HepG2 (cell line): ENCODE results near the gene SEMA3F. TPM values are rescaled to one million over a fixed set of nuclear protein-coding genes. Genes with fewer than 3 reads are reported as not detected.
A peak's percentile ranks its signal among the peaks of the same experiment; 100 is the strongest.

Experiments
- AFF4 ChIP-seq: sonication (generic); formaldehyde crosslinking; IDR thresholded peaks from 2 replicates; pipeline ENCODE4 v1.4.0; 2020; ENCODE audit warnings: missing genetic modification reagents
- CHD4 ChIP-seq: fragments of 200-600 bp; sonication (generic); IDR thresholded peaks from 2 replicates; pipeline ENCODE4 v1.7.0; 2017; ENCODE audit warnings: mild to moderate bottlenecking, low read length, borderline replicate concordance
- DRAP1 ChIP-seq: IDR thresholded peaks from 2 replicates; pipeline ENCODE4 v1.6.1; 2016; ENCODE audit warnings: missing genetic modification reagents, missing compliant biosample characterization
- E2F2 ChIP-seq: sonication (generic); formaldehyde crosslinking; IDR thresholded peaks from 2 replicates; pipeline ENCODE4 v1.4.0; 2020; ENCODE audit warnings: missing genetic modification reagents, borderline replicate concordance
- ISL2 ChIP-seq: sonication (generic); formaldehyde crosslinking; IDR thresholded peaks from 2 replicates; pipeline ENCODE4 v1.5.0; 2020; ENCODE audit warnings: missing genetic modification reagents
- MAZ ChIP-seq, 2 experiments: sonication (generic) in 1 of 2; formaldehyde crosslinking in 1 of 2; IDR thresholded peaks; 2 replicates each; pipeline versions ENCODE4 v1.5.0 to v1.6.1; 2012 to 2020; ENCODE audit warnings: low read depth in 2 of 2, mild to moderate bottlenecking in 2 of 2, borderline replicate concordance in 1 of 2, improper control_type of control experiment in 1 of 2, low read length in 1 of 2, missing genetic modification reagents in 1 of 2, moderate library complexity in 1 of 2
- MEIS1 ChIP-seq: sonication (generic); formaldehyde crosslinking; IDR thresholded peaks from 2 replicates; pipeline ENCODE4 v1.9.0; 2021; ENCODE audit warnings: mild to moderate bottlenecking, missing genetic modification reagents, moderate library complexity, borderline replicate concordance
- SNAPC2 ChIP-seq: sonication (generic); formaldehyde crosslinking; IDR thresholded peaks from 2 replicates; pipeline ENCODE4 v1.8.1; 2022; ENCODE audit warnings: mild to moderate bottlenecking, missing genetic modification reagents
- SRY ChIP-seq: sonication (generic); formaldehyde crosslinking; IDR thresholded peaks from 2 replicates; pipeline ENCODE4 v1.8.0; 2022; ENCODE audit warnings: mild to moderate bottlenecking, missing genetic modification reagents
- TAF15 ChIP-seq: fragments of 200-400 bp; formaldehyde crosslinking; IDR thresholded peaks from one replicate; pipeline ENCODE4 v1.6.1; 2018; ENCODE audit warnings: mild to moderate bottlenecking, low read depth, low read length; ENCODE audit not compliant: poor library complexity, severe bottlenecking
- THAP8 ChIP-seq: sonication (generic); formaldehyde crosslinking; IDR thresholded peaks from 2 replicates; pipeline ENCODE4 v1.5.1; 2020; ENCODE audit warnings: missing genetic modification reagents, mild to moderate bottlenecking, borderline replicate concordance
- ZBTB2 ChIP-seq: sonication (generic); formaldehyde crosslinking; IDR thresholded peaks from 2 replicates; pipeline ENCODE4 v1.8.0; 2022; ENCODE audit warnings: low read depth, missing genetic modification reagents
- ZBTB37 ChIP-seq: sonication (generic); formaldehyde crosslinking; IDR thresholded peaks from 2 replicates; pipeline ENCODE4 v1.4.0; 2020; ENCODE audit warnings: mild to moderate bottlenecking, missing genetic modification reagents
- ZFP90 ChIP-seq: sonication (generic); formaldehyde crosslinking; IDR thresholded peaks from 2 replicates; pipeline ENCODE4 v1.8.0; 2022; ENCODE audit warnings: missing genetic modification reagents, mild to moderate bottlenecking, inconsistent platforms, borderline replicate concordance
- ZNF333 ChIP-seq: sonication (generic); formaldehyde crosslinking; IDR thresholded peaks from 2 replicates; pipeline ENCODE4 v1.4.0; 2020; ENCODE audit warnings: mild to moderate bottlenecking, missing genetic modification reagents, borderline replicate concordance
- ZNF354B ChIP-seq: sonication (generic); formaldehyde crosslinking; IDR thresholded peaks from 2 replicates; pipeline ENCODE4 v1.8.0; 2022; ENCODE audit warnings: mild to moderate bottlenecking, missing genetic modification reagents
- ZNF510 ChIP-seq: sonication (generic); formaldehyde crosslinking; IDR thresholded peaks from 2 replicates; pipeline ENCODE4 v1.4.0; 2020; ENCODE audit warnings: low read depth, mild to moderate bottlenecking, missing genetic modification reagents
- ZNF572 ChIP-seq: sonication (generic); formaldehyde crosslinking; IDR thresholded peaks from 2 replicates; pipeline ENCODE4 v1.5.1; 2020; ENCODE audit warnings: mild to moderate bottlenecking, missing genetic modification reagents
- polyA plus RNA-seq, 8 experiments: library from polyadenylated mRNA; depleted of rRNA in 3 of 8; stranded (reverse) in 7 of 8; unstranded in 1 of 8; fragments of >200 nt; fragmentation: Illumina TruSeq in 4 of 8; extraction: Trizol in 4 of 8; gene quantifications; 2 replicates each; pipeline versions ENCODE4 v1.2.1 to v1.2.3, GENCODE V29; 2011 to 2016; ENCODE audit warnings: low read depth in 4 of 8, missing spikeins in 1 of 8, mixed read lengths in 1 of 8; ENCODE audit not compliant: insufficient read depth in 1 of 8
- total RNA-seq, 5 experiments: library from RNA; depleted of rRNA; stranded (reverse); fragments of >200 nt; fragmentation: Illumina TruSeq; extraction: Trizol; gene quantifications; 2 replicates each; pipeline ENCODE4 v1.2.3, GENCODE V29; 2016; ENCODE audit warnings: low read depth in 1 of 5

SEMA3F gene
- total and polyA plus RNA-seq, 2 of the 13 experiments (the other 11 are each of a cell fraction or from before 2014, with no cell fraction given), result 7.6 to 17.2 TPM

- TF ChIP-seq DRAP1 (CRISPR knock-in tag), result 0 out of 2 replicates have a peak, but pooled peaks have one; percentile 48
- peak; percentile 15; the same call in 1 of the 2 replicates for TF ChIP-seq ISL2 (CRISPR knock-in tag)
- no peak for TF ChIP-seq ZNF510 (CRISPR knock-in tag)
- no peak for TF ChIP-seq MAZ (IDR thresholded peaks at IDR 0.05; ENCODE audit: borderline replicate concordance, low read depth, low read length)
- TF ChIP-seq MAZ (CRISPR knock-in tag; IDR thresholded peaks at IDR 0.05; ENCODE audit: low read depth), result 0 out of 2 replicates have a peak, but pooled peaks have one; percentile 6
- TF ChIP-seq SNAPC2 (CRISPR knock-in tag), result no peak
- TF ChIP-seq E2F2 (CRISPR knock-in tag), result 0 out of 2 replicates have a peak, but pooled peaks have one; percentile 9
- no peak for TF ChIP-seq ZBTB37
- 0 out of 2 replicates have a peak, but pooled peaks have one; percentile 13 for TF ChIP-seq CHD4
- 0 out of 2 replicates have a peak, but pooled peaks have one; percentile 6 for TF ChIP-seq ZFP90 (CRISPR knock-in tag)
- peak; percentile 21; the same call in 1 of the 2 replicates for TF ChIP-seq MEIS1 (CRISPR knock-in tag)
- TF ChIP-seq TAF15, result no peak
- TF ChIP-seq ZNF333 (CRISPR knock-in tag), result 0 out of 2 replicates have a peak, but pooled peaks have one; percentile 7
- no peak for TF ChIP-seq ZNF572 (CRISPR knock-in tag)
- no peak for TF ChIP-seq THAP8 (CRISPR knock-in tag)
- no peak for TF ChIP-seq ZBTB2 (CRISPR knock-in tag)
- TF ChIP-seq SRY (CRISPR knock-in tag), result no peak
- no peak for TF ChIP-seq AFF4 (CRISPR knock-in tag)
- no peak for TF ChIP-seq ZNF354B (CRISPR knock-in tag)
These were observed 39.9 kb downstream of the SEMA3F start (continued) for GRCh38 chr3:50194903-50195500.
